Lower leg skin (tissue), 4 donors: ENCODE results near the gene HDAC4. TPM values are rescaled to one million over a fixed set of nuclear protein-coding genes. Genes with fewer than 3 reads are reported as not detected.

Source experiments
- DNase-seq, 2 donors: peaks; one replicate each; pipeline ENCODE4 v3.0.0-alpha.2; 2019; ENCODE audit warnings: low spot score in 2 of 2
- H3K4me3 ChIP-seq: fragments of 200-600 bp; sonication (generic); 2 replicates; pipeline ENCODE4 v1.5.1; 2017; ENCODE audit warnings: mild to moderate bottlenecking, low read depth; ENCODE audit not compliant: poor library complexity, severe bottlenecking
- CTCF ChIP-seq, 3 donors: fragments of 450-650 bp; IDR thresholded peaks; one replicate each; pipeline ENCODE4 v1.5.1; 2016; ENCODE audit warnings: antibody characterized with exemption in 3 of 3, mild to moderate bottlenecking in 3 of 3, moderate library complexity in 2 of 3
- POLR2A ChIP-seq, 2 donors: fragments of 450-650 bp; IDR thresholded peaks; one replicate each; pipeline ENCODE4 v1.6.1; 2016 to 2017; ENCODE audit warnings: antibody characterized with exemption in 2 of 2, mild to moderate bottlenecking in 1 of 2, moderate library complexity in 1 of 2
- WGBS, 2 donors: methylation state at CpG; one replicate each; pipeline ENCODE4 v1.1.5; 2018; 5-methylcytosine and 5-hydroxymethylcytosine counted together
- intact Hi-C: fragments of 100-400 bp; cut with DNase I; formaldehyde crosslinking; loops from one replicate; pipeline ENCODE4 v1.15.0; 2023; ENCODE audit warnings: low total_unique reads
- total RNA-seq, 4 donors: library from RNA; depleted of rRNA; stranded (reverse); fragments of >200 nt; gene quantifications; one replicate each; pipeline ENCODE4 v1.1.0, GENCODE V29; 2016

Gene HDAC4
- total RNA-seq, 4 donors from 2014 or later, result 27.4 to 85.5 (median 57.9) TPM

- 91% methylated on average over 17 of the region's 17 CpGs for WGBS, 2 donors
- TF ChIP-seq POLR2A (IDR thresholded peaks at IDR 0.05), result no peak
- no peak for TF ChIP-seq CTCF (IDR thresholded peaks at IDR 0.05)
- H3K4me3 ChIP-seq, result no peak overlapping the region
- DNase-seq, result peak in 1 of 2 donors; percentile 52
- intact Hi-C loops, result no loop called here
These were observed 234.5 kb downstream of the HDAC4 start for GRCh38 chr2:239166201-239166834.

GRCh38 chr2:239165206-239165831, 235.5 kb downstream of the HDAC4 start:
- intact Hi-C loops, result no loop called here
- peak in 1 of 2 donors; percentile 59 for DNase-seq
- WGBS, 2 donors, result 96% methylated on average over 19 of the region's 19 CpGs

GRCh38 chr2:239164335-239164871, 236.4 kb downstream of the HDAC4 start:
- peak in 1 of 2 donors; percentile 81 for DNase-seq
- WGBS, 2 donors, result 84 to 89% methylated on average over 16 of the region's 16 CpGs
- TF ChIP-seq POLR2A (IDR thresholded peaks at IDR 0.05) (no peak), CTCF (IDR thresholded peaks at IDR 0.05) (no peak)
- H3K4me3 ChIP-seq, result no peak overlapping the region
- intact Hi-C loops, result no loop called here

More at GRCh38 chr2:239165206-239165831, 235.5 kb downstream of the HDAC4 start:
- H3K4me3 ChIP-seq, result no peak overlapping the region
- TF ChIP-seq POLR2A (IDR thresholded peaks at IDR 0.05) (no peak), CTCF (IDR thresholded peaks at IDR 0.05) (no peak)

GRCh38 chr2:239163688-239164334, 237.0 kb downstream of the HDAC4 start:
- TF ChIP-seq CTCF (IDR thresholded peaks at IDR 0.05) (no peak), POLR2A (IDR thresholded peaks at IDR 0.05) (no peak)
- WGBS, 2 donors, result 88 to 91% methylated on average over 20 of the region's 20 CpGs
- no peak overlapping the region for H3K4me3 ChIP-seq
- intact Hi-C loops, result no loop called here
- DNase-seq, result peak in 1 of 2 donors; percentile 70

GRCh38 chr2:239162976-239163687, 237.7 kb downstream of the HDAC4 start:
- no peak for TF ChIP-seq CTCF (IDR thresholded peaks at IDR 0.05)
- no peak for TF ChIP-seq POLR2A (IDR thresholded peaks at IDR 0.05)
- H3K4me3 ChIP-seq, result no peak overlapping the region
- peak in 1 of 2 donors; percentile 77 for DNase-seq
- intact Hi-C loops, result no loop called here
- 94 to 95% methylated on average over 28 of the region's 28 CpGs for WGBS, 2 donors
